ENCODE results near the gene LDLRAD3.

Gene LDLRAD3

GRCh38 chr11:35949242-35949641 is 5.4 kb downstream of the LDLRAD3 start:
- H3K4me3 ChIP-seq (ENCODE audit: low read length) = no peak overlapping the region
- DNase-seq (ENCODE audit: low read depth, low spot score) = no peak

GRCh38 chr11:35950082-35950481 is 6.2 kb downstream of the LDLRAD3 start:
- DNase-seq (ENCODE audit: low read depth, low spot score) = no peak
- H3K4me3 ChIP-seq (ENCODE audit: low read length) = no peak overlapping the region

- H3K4me3 ChIP-seq (ENCODE audit: low read length) = no peak overlapping the region
- DNase-seq (ENCODE audit: low read depth, low spot score) = no peak
These were observed 7.8 kb downstream of the LDLRAD3 start for GRCh38 chr11:35951680-35952079.

GRCh38 chr11:35953081-35953760 is 9.4 kb downstream of the LDLRAD3 start:
- DNase-seq (ENCODE audit: low read depth, low spot score) = no peak

GRCh38 chr11:35954205-35954604 is 10.3 kb downstream of the LDLRAD3 start:
- DNase-seq (ENCODE audit: low read depth, low spot score) = no peak
- no peak overlapping the region for H3K4me3 ChIP-seq (ENCODE audit: low read length)

More at GRCh38 chr11:35953081-35953760, 9.4 kb downstream of the LDLRAD3 start:
- H3K4me3 ChIP-seq (ENCODE audit: low read length) = no peak overlapping the region

- H3K4me3 ChIP-seq (ENCODE audit: low read length) = no peak overlapping the region
- DNase-seq (ENCODE audit: low read depth, low spot score) = no peak
These were observed 11.8 kb downstream of the LDLRAD3 start for GRCh38 chr11:35955636-35956035.

- DNase-seq (ENCODE audit: low read depth, low spot score) = no peak
- no peak overlapping the region for H3K4me3 ChIP-seq (ENCODE audit: low read length)
These were observed 18.7 kb downstream of the LDLRAD3 start for GRCh38 chr11:35962369-35963138.

GRCh38 chr11:35963911-35964310 is 20.0 kb downstream of the LDLRAD3 start:
- H3K4me3 ChIP-seq (ENCODE audit: low read length) = no peak overlapping the region
- no peak for DNase-seq (ENCODE audit: low read depth, low spot score)

- DNase-seq (ENCODE audit: low read depth, low spot score) = no peak
- H3K4me3 ChIP-seq (ENCODE audit: low read length) = no peak overlapping the region
These were observed 21.0 kb downstream of the LDLRAD3 start for GRCh38 chr11:35964841-35965240.

- DNase-seq (ENCODE audit: low read depth, low spot score) = no peak
These were observed 23.2 kb downstream of the LDLRAD3 start for GRCh38 chr11:35967042-35967441.

GRCh38 chr11:35968386-35969088 is 24.7 kb downstream of the LDLRAD3 start:
- H3K4me3 ChIP-seq (ENCODE audit: low read length) = no peak overlapping the region
- DNase-seq (ENCODE audit: low read depth, low spot score) = no peak

More at GRCh38 chr11:35967042-35967441, 23.2 kb downstream of the LDLRAD3 start:
- no peak overlapping the region for H3K4me3 ChIP-seq (ENCODE audit: low read length)

GRCh38 chr11:35969089-35970042 is 25.5 kb downstream of the LDLRAD3 start:
- H3K4me3 ChIP-seq (ENCODE audit: low read length) = no peak overlapping the region
- no peak for DNase-seq (ENCODE audit: low read depth, low spot score)

GRCh38 chr11:35970445-35970844 is 26.6 kb downstream of the LDLRAD3 start:
- DNase-seq (ENCODE audit: low read depth, low spot score) = no peak
- H3K4me3 ChIP-seq (ENCODE audit: low read length) = no peak overlapping the region

- no peak overlapping the region for H3K4me3 ChIP-seq (ENCODE audit: low read length)
- no peak for DNase-seq (ENCODE audit: low read depth, low spot score)
These were observed 28.1 kb downstream of the LDLRAD3 start for GRCh38 chr11:35971841-35972422.

GRCh38 chr11:35974882-35975589 is 31.2 kb downstream of the LDLRAD3 start:
- no peak for DNase-seq (ENCODE audit: low read depth, low spot score)

GRCh38 chr11:35976434-35976833 is 32.6 kb downstream of the LDLRAD3 start:
- DNase-seq (ENCODE audit: low read depth, low spot score) = no peak
- no peak overlapping the region for H3K4me3 ChIP-seq (ENCODE audit: low read length)

More at GRCh38 chr11:35974882-35975589, 31.2 kb downstream of the LDLRAD3 start:
- H3K4me3 ChIP-seq (ENCODE audit: low read length) = no peak overlapping the region

GRCh38 chr11:35978183-35978582 is 34.3 kb downstream of the LDLRAD3 start:
- DNase-seq (ENCODE audit: low read depth, low spot score) = no peak
- no peak overlapping the region for H3K4me3 ChIP-seq (ENCODE audit: low read length)

GRCh38 chr11:35978891-35979290 is 35.0 kb downstream of the LDLRAD3 start:
- no peak overlapping the region for H3K4me3 ChIP-seq (ENCODE audit: low read length)
- DNase-seq (ENCODE audit: low read depth, low spot score) = no peak
